Epithelial cell of umbilical artery (primary cell): ENCODE data around the gene SGCB. TPM values are rescaled to one million over a fixed set of nuclear protein-coding genes. Genes with fewer than 3 reads are reported as not detected.

ENCODE experiments used
- total RNA-seq: library from RNA; depleted of rRNA; stranded (reverse); fragments of >200 nt; gene quantifications from 2 replicates; pipeline ENCODE4 v1.2.3, GENCODE V29; 2014

SGCB gene, protein sequence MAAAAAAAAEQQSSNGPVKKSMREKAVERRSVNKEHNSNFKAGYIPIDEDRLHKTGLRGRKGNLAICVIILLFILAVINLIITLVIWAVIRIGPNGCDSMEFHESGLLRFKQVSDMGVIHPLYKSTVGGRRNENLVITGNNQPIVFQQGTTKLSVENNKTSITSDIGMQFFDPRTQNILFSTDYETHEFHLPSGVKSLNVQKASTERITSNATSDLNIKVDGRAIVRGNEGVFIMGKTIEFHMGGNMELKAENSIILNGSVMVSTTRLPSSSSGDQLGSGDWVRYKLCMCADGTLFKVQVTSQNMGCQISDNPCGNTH
- 16.9 and 26.3 TPM in 2 replicates for total RNA-seq

DNA sequence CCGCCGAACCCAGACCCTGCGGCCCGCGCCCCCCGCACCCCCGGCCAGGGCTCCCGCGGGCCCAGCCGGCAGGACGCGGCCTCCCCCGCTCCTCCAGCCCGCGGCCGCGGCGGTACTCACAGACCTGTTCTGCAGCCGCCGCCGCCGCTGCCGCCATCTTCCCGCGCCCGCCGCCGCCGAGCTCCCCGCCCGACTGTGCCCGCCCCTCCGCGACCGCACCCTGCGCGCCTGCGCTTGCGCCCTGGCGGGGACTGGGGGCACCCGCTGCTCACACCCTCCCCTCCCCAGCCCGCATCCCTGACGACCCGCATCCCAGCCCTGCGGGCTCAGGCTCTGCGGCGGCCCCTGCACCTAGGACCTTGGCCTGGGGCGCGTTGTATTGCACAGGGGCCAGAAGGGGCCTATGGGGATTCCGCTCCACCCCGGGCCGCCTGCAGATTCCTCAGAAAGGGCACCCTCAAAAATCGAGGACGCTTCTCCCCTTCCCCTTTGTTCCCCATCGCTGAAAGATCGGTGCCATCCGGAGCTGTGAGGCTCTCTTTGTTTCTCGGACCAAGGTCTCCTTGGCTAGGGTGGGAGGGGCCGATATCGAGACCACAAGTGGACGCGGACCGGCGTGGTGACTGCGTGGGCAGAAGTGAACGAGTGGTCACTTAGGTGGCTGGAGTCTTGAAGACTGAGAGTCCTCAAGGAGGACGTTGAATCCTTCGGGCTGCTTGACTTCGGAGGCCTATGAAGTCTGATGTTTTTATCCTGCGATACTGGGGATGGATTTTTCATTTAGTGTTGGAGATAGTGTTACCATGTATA is at the start of gene SGCB:
TSS of gene SGCB (minus strand) at position 197 of the 810 bp plus-strand sequence. CDS start at position 157, 40 bp downstream.

DNA sequence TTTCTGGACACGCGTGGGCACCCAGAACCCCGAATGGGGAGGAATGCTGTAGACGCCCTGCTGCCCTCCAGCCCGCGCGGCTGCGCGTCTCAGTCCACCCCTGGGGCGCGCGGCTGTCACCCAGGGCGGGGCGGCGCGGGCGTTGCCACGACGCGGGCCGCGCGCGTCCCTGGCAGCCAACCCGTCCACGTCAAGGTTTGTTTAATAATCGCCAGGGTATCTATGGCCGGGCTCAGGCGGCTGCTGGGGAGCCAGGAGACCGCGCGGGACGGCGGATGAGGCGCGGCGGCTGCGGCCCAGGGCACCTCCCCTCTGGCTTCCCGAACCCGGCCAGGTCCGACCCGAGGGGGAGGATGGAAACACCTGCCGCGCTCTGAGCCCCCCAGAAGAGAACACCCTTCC is 13.1 kb upstream of the SGCB start, which contains the start of gene SPATA18:
TSS of gene SPATA18 (plus strand) at position 92 of the 402 bp plus-strand sequence. CDS start 401 bp downstream, outside the sequence.

DNA sequence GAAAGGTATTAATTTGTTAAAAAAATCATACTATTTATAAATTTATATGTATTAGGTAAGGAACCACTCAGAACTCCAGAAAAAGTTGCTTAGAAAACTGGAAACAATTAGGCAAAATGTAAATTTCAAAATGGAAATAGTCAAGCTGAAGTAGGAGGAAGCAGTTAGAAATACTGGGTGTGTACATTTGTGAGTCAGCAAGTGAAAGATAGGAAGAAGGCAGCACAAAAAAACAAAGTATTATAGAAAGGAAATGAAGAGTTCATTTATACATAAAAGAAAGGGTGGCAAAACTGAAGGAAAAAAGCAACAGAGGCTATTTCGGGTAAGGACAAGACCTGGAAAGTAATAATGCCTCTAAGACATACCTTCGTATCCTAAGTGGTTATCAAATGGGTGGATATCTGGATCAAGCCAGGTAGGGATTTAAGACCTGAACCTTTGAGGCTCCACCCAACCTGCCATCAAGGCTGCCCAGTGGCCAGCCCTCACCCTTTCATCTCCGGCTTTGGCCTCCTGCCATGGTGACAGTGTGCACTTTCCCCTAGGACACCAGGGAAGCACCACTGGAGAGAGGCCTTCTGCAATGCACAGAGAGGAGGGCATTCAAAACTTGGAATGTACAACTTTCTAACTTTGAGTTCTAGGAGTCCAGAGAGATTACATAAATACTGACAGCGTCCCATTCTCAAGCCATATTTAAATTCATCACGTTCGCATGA is 18.0 kb downstream of the SGCB start, which contains the start of gene LRRC66:
TSS of gene LRRC66 (minus strand) at position 428 of the 722 bp plus-strand sequence. CDS start 2,750 bp downstream, outside the sequence.

Other genes starting within 250 kb of the SGCB start
- gene DCUN1D4, start 195.1 kb downstream of the SGCB start, total RNA-seq = 25.0 and 45.0 TPM in 2 replicates
- under 0.01 and 0.30 TPM in 2 replicates for gene LRRC66, start 17.9 kb downstream of the SGCB start, total RNA-seq
- 3.9 and 7.9 TPM in 2 replicates for gene SPATA18, start 13.0 kb upstream of the SGCB start, total RNA-seq